Measurements from ENCODE around the gene ACKR1.

The ACKR1 gene

GRCh38 chr1:159204161-159205141 is at the start of gene ACKR1:
ACKR1 (plus strand) TSS chr1:159204875; CDS start chr1:159204960, 85 bp downstream.
- DNase-seq, result no peak

GRCh38 chr1:159161001-159161718 is 43.5 kb upstream of the ACKR1 start:
- DNase-seq, result peak; percentile 51

GRCh38 chr1:159161719-159162026 is 43.0 kb upstream of the ACKR1 start:
- DNase-seq, result no peak

- no peak for DNase-seq
Observed at GRCh38 chr1:159162516-159163265, 42.0 kb upstream of the ACKR1 start.

GRCh38 chr1:159163614-159164228 is 41.0 kb upstream of the ACKR1 start:
- no peak for DNase-seq

GRCh38 chr1:159168043-159168442 is 36.6 kb upstream of the ACKR1 start:
- DNase-seq, result no peak

- no peak for DNase-seq
Observed at GRCh38 chr1:159170639-159171038, 34.0 kb upstream of the ACKR1 start.

- no peak for DNase-seq
Observed at GRCh38 chr1:159171254-159171687, 33.4 kb upstream of the ACKR1 start, which contains the start of gene CADM3. CADM3 (plus strand) TSS chr1:159171615; CDS start chr1:159171766, 151 bp downstream.

GRCh38 chr1:159171688-159172501 is 32.8 kb upstream of the ACKR1 start:
- no peak for DNase-seq

- DNase-seq, result no peak
Observed at GRCh38 chr1:159172614-159173291, 31.9 kb upstream of the ACKR1 start.

- no peak for DNase-seq
Observed at GRCh38 chr1:159173320-159173719, 31.4 kb upstream of the ACKR1 start.

- DNase-seq, result no peak
Observed at GRCh38 chr1:159175571-159175970, 29.1 kb upstream of the ACKR1 start.

- no peak for DNase-seq
Observed at GRCh38 chr1:159177272-159177907, 27.3 kb upstream of the ACKR1 start.

- no peak for DNase-seq
Observed at GRCh38 chr1:159179906-159180305, 24.8 kb upstream of the ACKR1 start.

- DNase-seq, result no peak
Observed at GRCh38 chr1:159180516-159180915, 24.2 kb upstream of the ACKR1 start.

GRCh38 chr1:159181328-159182024 is 23.2 kb upstream of the ACKR1 start:
- no peak for DNase-seq

- DNase-seq, result no peak
Observed at GRCh38 chr1:159184201-159184600, 20.5 kb upstream of the ACKR1 start.

- no peak for DNase-seq
Observed at GRCh38 chr1:159185121-159185520, 19.6 kb upstream of the ACKR1 start.

GRCh38 chr1:159187033-159187432 is 17.6 kb upstream of the ACKR1 start:
- DNase-seq, result no peak

Data from stimulated activated naive CD4-positive, alpha-beta T cell treated with Interleukin-2 at 50 U/mL for 16 hours (primary cell).